K562 (cell line): Measurements from ENCODE around the gene MORF4L1. TPM values are rescaled to one million over a fixed set of nuclear protein-coding genes. Genes with fewer than 3 reads are reported as not detected.

Experiments
- BCOR ChIP-seq: fragments of 450-650 bp; IDR thresholded peaks from 2 replicates; pipeline ENCODE4 v1.6.1; 2016
- CHAMP1 ChIP-seq: fragments of 450-650 bp; IDR thresholded peaks from 2 replicates; pipeline ENCODE4 v1.6.1; 2016; ENCODE audit warnings: mild to moderate bottlenecking
- DDX20 ChIP-seq: fragments of 450-650 bp; IDR thresholded peaks from 2 replicates; pipeline ENCODE4 v1.6.1; 2016; ENCODE audit warnings: missing genetic modification characterization, low read depth, mild to moderate bottlenecking, missing compliant biosample characterization, moderate library complexity
- ELK3 ChIP-seq: fragments of 450-650 bp; formaldehyde crosslinking; IDR thresholded peaks from 2 replicates; pipeline ENCODE4 v1.4.0; 2020; ENCODE audit warnings: mild to moderate bottlenecking
- FOXA3 ChIP-seq, 2 experiments: fragments of 450-650 bp in 1 of 2; sonication (generic) in 1 of 2; formaldehyde crosslinking; IDR thresholded peaks in 1 of 2; conservative IDR thresholded peaks in 1 of 2; 2 replicates each; pipeline versions ENCODE4 v1.4.0 to v1.8.0; 2020 to 2022; ENCODE audit warnings: mild to moderate bottlenecking in 2 of 2, missing genetic modification reagents in 1 of 2
- GTF2E2 ChIP-seq: fragments of 200-800 bp; sonication (Bioruptor generic); IDR thresholded peaks from 2 replicates; pipeline ENCODE4 v1.6.1; 2016; ENCODE audit warnings: missing genetic modification characterization, missing compliant biosample characterization
- HDAC8 ChIP-seq: fragments of 450-650 bp; IDR thresholded peaks from 2 replicates; pipeline ENCODE4 v1.6.1; 2016; ENCODE audit warnings: mild to moderate bottlenecking, missing genetic modification characterization, moderate library complexity, missing compliant biosample characterization
- HMG20B ChIP-seq: fragments of 250-450 bp; sonication (Bioruptor Pico); IDR thresholded peaks from 2 replicates; pipeline ENCODE4 v1.5.0; 2021; ENCODE audit warnings: mild to moderate bottlenecking
- MAFK ChIP-seq: IDR thresholded peaks from 2 replicates; pipeline ENCODE4 v1.6.1; 2011; ENCODE audit warnings: low read length, improper control_type of control experiment
- MYC ChIP-seq, 2 experiments: fragments of 250-450 bp in 1 of 2; sonication (Bioruptor Pico) in 1 of 2; IDR thresholded peaks; 2 replicates each; pipeline versions ENCODE4 v1.5.1 to v1.6.1; 2012 to 2021; ENCODE audit warnings: low read depth in 2 of 2, borderline replicate concordance in 1 of 2, improper control_type of control experiment in 1 of 2, low read length in 1 of 2, mild to moderate bottlenecking in 1 of 2, moderate library complexity in 1 of 2
- NFE2L1 ChIP-seq: fragments of 450-650 bp; IDR thresholded peaks from 2 replicates; pipeline ENCODE4 v1.6.1; 2016; ENCODE audit warnings: missing genetic modification characterization, low read depth, mild to moderate bottlenecking, missing compliant biosample characterization, moderate library complexity, borderline replicate concordance
- SIX5 ChIP-seq, 2 experiments: IDR thresholded peaks; 2 replicates each; pipeline ENCODE4 v1.6.1; 2011; ENCODE audit warnings: low read length in 2 of 2, borderline replicate concordance in 1 of 2, low read depth in 1 of 2, mild to moderate bottlenecking in 1 of 2, moderate library complexity in 1 of 2; ENCODE audit not compliant: insufficient read depth in 1 of 2
- SMARCA4 ChIP-seq: fragments of 450-650 bp; IDR thresholded peaks from 2 replicates; pipeline ENCODE4 v1.6.1; 2016
- TCF15 ChIP-seq: fragments of 250-450 bp; sonication (Bioruptor Pico); IDR thresholded peaks from 2 replicates; pipeline ENCODE4 v1.8.0; 2022; ENCODE audit warnings: moderate library complexity, mild to moderate bottlenecking, inconsistent platforms
- XRCC3 ChIP-seq: fragments of 450-650 bp; IDR thresholded peaks from 2 replicates; pipeline ENCODE4 v1.6.1; 2017; ENCODE audit warnings: mild to moderate bottlenecking, moderate library complexity
- ZFP1 ChIP-seq: fragments of 450-650 bp; formaldehyde crosslinking; IDR thresholded peaks from 2 replicates; pipeline ENCODE4 v1.4.0; 2020; ENCODE audit warnings: mild to moderate bottlenecking, mixed read lengths
- ZNF133 ChIP-seq: fragments of 250-450 bp; sonication (Bioruptor Pico); IDR thresholded peaks from 2 replicates; pipeline ENCODE4 v1.4.0; 2020; ENCODE audit warnings: mild to moderate bottlenecking
- ZNF212 ChIP-seq: fragments of 450-650 bp; formaldehyde crosslinking; IDR thresholded peaks from 2 replicates; pipeline ENCODE4 v1.4.0; 2020; ENCODE audit warnings: mild to moderate bottlenecking
- ZNF3 ChIP-seq: fragments of 250-450 bp; sonication (Bioruptor Pico); IDR thresholded peaks from 2 replicates; pipeline ENCODE4 v1.5.0; 2021; ENCODE audit warnings: mild to moderate bottlenecking, moderate library complexity
- ZNF592 ChIP-seq: fragments of 450-650 bp; IDR thresholded peaks from 2 replicates; pipeline ENCODE4 v1.6.1; 2017; ENCODE audit warnings: antibody characterized with exemption, mild to moderate bottlenecking
- ZSCAN29 ChIP-seq: fragments of 450-650 bp; IDR thresholded peaks from 2 replicates; pipeline ENCODE4 v1.6.1; 2017
- polyA plus RNA-seq, 8 experiments: library from polyadenylated mRNA; depleted of rRNA in 4 of 8; stranded (reverse) in 5 of 8; unstranded in 3 of 8; fragments of >200 nt; fragmentation: Nextera tagmentation in 2 of 8; fragmentation: Illumina TruSeq in 1 of 8; extraction: Ambion mirVana in 2 of 8; extraction: Trizol in 1 of 8; gene quantifications; 2 replicates each; pipeline versions ENCODE4 v1.2.1 to v1.2.3, GENCODE V29; 2011 to 2014; ENCODE audit warnings: inconsistent platforms in 1 of 8, missing spikeins in 1 of 8
- total RNA-seq, 7 experiments: library from RNA; depleted of rRNA in 6 of 7; stranded (reverse); fragments of >200 nt in 6 of 7; fragmentation: Illumina TruSeq in 2 of 7; extraction: Trizol in 2 of 7; gene quantifications; 2 replicates each; pipeline versions ENCODE4 v1.2.1 to v1.2.3, GENCODE V29; 2011 to 2021; ENCODE audit warnings: low replicate concordance in 1 of 7

The MORF4L1 gene
- total and polyA plus RNA-seq, 9 of the 15 experiments (the other 6 are each of a cell fraction or from before 2014, with no cell fraction given), result 127 to 615 (median 281) TPM

GRCh38 chr15:78859971-78860719 lies 12.5 kb upstream of the MORF4L1 start (continued):
- TF ChIP-seq ZNF133 (no peak), CHAMP1 (peak; percentile 16; the same call in 1 of the 2 replicates), GTF2E2 (tag) (no peak), HMG20B (CRISPR knock-in tag) (no peak), MYC (IDR thresholded peaks at IDR 0.05; ENCODE audit: low read depth, low read length) (peak; percentile 26; the same call in 1 of the 2 replicates), MYC (CRISPR knock-in tag; IDR thresholded peaks at IDR 0.05; ENCODE audit: borderline replicate concordance, low read depth) (no peak), ZNF212 (CRISPR knock-in tag) (no peak), ZFP1 (CRISPR knock-in tag) (no peak), NFE2L1 (tag) (no peak), FOXA3 (CRISPR knock-in tag; conservative IDR thresholded peaks at IDR 0.05 in 1 of 2, IDR thresholded peaks at IDR 0.05 in 1 of 2) (no peak), BCOR (no peak), HDAC8 (tag) (no peak), DDX20 (tag) (no peak), SIX5 (IDR thresholded peaks at IDR 0.05; ENCODE audit: borderline replicate concordance in 1 of 2, insufficient read depth in 1 of 2, low read depth in 1 of 2, low read length in 2 of 2) (no peak), XRCC3 (no peak), TCF15 (CRISPR knock-in tag) (no peak), MAFK (no peak), ELK3 (CRISPR knock-in tag) (no peak), ZNF592 (peak; percentile 79), ZSCAN29 (no peak), SMARCA4 (no peak), ZNF3 (CRISPR knock-in tag) (0 out of 2 replicates have a peak, but pooled peaks have one; percentile 38)
